ENCODE measurements around the gene XDH. TPM values are rescaled to one million over a fixed set of nuclear protein-coding genes. Genes with fewer than 3 reads are reported as not detected.

XDH gene
- total RNA-seq, 4 donors from 2014 or later: under 0.01 TPM; not detected in 3

DNA sequence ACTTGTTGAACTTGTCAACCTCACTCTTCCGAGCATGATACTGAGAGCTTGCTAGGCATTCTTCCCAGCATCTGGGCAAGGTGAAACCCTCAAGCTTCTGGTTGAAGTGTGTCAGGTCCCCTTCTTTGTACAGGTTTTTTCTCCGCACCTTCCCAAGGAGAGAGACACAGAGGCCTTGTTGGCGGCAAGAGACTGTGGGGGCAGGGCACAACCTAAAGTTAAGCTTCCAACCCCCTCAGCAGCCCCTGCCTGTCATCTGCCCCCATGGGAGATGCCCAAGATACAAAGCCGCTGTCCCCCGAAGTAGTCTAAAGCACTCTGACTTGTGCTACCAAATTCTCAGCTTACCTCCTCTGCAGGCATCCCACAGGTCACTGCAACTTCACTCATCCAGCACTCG, 64.9 kb downstream of the XDH start:
- TF ChIP-seq, protein P1, sequence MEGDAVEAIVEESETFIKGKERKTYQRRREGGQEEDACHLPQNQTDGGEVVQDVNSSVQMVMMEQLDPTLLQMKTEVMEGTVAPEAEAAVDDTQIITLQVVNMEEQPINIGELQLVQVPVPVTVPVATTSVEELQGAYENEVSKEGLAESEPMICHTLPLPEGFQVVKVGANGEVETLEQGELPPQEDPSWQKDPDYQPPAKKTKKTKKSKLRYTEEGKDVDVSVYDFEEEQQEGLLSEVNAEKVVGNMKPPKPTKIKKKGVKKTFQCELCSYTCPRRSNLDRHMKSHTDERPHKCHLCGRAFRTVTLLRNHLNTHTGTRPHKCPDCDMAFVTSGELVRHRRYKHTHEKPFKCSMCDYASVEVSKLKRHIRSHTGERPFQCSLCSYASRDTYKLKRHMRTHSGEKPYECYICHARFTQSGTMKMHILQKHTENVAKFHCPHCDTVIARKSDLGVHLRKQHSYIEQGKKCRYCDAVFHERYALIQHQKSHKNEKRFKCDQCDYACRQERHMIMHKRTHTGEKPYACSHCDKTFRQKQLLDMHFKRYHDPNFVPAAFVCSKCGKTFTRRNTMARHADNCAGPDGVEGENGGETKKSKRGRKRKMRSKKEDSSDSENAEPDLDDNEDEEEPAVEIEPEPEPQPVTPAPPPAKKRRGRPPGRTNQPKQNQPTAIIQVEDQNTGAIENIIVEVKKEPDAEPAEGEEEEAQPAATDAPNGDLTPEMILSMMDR (IDR thresholded peaks at IDR 0.05): no peak
- TF ChIP-seq EP300 (IDR thresholded peaks at IDR 0.05) (no peak), POLR2A (IDR thresholded peaks at IDR 0.05) (no peak)
- no peak overlapping the region for H3K27ac ChIP-seq
- no peak for DNase-seq (ENCODE audit: low spot score in 2 of 2)
- 84% methylated on average over 6 of the region's 6 CpGs for WGBS, 2 donors
- H3K9me3 ChIP-seq: peaks cover 0 to 12% (median 2%) of the 10 kb centered on the region in 4 donors
- H3K36me3 ChIP-seq: no peaks in the 10 kb centered on the region
- H3K4me1 ChIP-seq: no peaks in the 10 kb centered on the region
- no peak overlapping the region for H3K4me3 ChIP-seq
- H3K27me3 ChIP-seq: no peaks in the 10 kb centered on the region

DNA sequence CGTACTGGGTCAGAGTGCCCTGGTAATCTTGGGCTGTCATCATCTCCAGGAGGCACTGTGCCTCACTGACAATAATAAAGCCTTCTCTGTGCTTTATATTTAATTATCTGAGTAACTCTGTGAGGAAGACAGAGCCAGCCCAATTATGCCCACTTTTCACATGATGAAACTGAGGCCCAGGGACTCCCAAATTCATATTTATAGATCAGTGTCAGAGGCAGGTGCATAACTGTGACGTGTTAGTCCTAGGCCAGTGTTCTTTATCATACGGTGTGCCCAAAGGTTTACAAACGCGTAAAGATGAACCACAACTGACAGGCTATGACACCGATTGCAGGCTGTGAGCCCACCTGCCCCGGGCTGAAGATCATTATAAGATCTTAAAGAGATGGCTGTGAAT, 65.4 kb downstream of the XDH start:
- no peak overlapping the region for H3K27ac ChIP-seq
- H3K4me3 ChIP-seq: no peak overlapping the region
- no peak for DNase-seq (ENCODE audit: low spot score in 2 of 2)
- no peaks in the 10 kb centered on the region for H3K27me3 ChIP-seq
- 85 to 97% methylated on average over 7 of the region's 7 CpGs for WGBS, 2 donors
- H3K9me3 ChIP-seq: peaks cover 0 to 12% (median 2%) of the 10 kb centered on the region in 4 donors
- TF ChIP-seq, protein P1 (IDR thresholded peaks at IDR 0.05): no peak
- TF ChIP-seq POLR2A (IDR thresholded peaks at IDR 0.05) (no peak), EP300 (IDR thresholded peaks at IDR 0.05) (no peak)
- H3K36me3 ChIP-seq: no peaks in the 10 kb centered on the region
- H3K4me1 ChIP-seq: no peaks in the 10 kb centered on the region

GRCh38 chr2:31348618-31349017, 65.9 kb downstream of the XDH start:
- DNase-seq (ENCODE audit: low spot score in 2 of 2): no peak
- H3K4me1 ChIP-seq: no peaks in the 10 kb centered on the region

GRCh38 chr2:31347750-31348149, 66.8 kb downstream of the XDH start:
- Histone ChIP-seq H3K36me3 (no peaks in the 10 kb centered on the region), H3K4me1 (no peaks in the 10 kb centered on the region), H3K27me3 (no peaks in the 10 kb centered on the region), H3K9me3 (peaks cover 0 to 12% (median 2%) of the 10 kb centered on the region in 4 donors), H3K27ac (no peak overlapping the region), H3K4me3 (no peak overlapping the region)
- DNase-seq (ENCODE audit: low spot score in 2 of 2): no peak
- TF ChIP-seq, protein P1 (IDR thresholded peaks at IDR 0.05): no peak
- TF ChIP-seq EP300 (IDR thresholded peaks at IDR 0.05) (no peak), POLR2A (IDR thresholded peaks at IDR 0.05) (no peak)
- 42 to 50% methylated on average over 9 of the region's 9 CpGs for WGBS, 2 donors

More at GRCh38 chr2:31348618-31349017, 65.9 kb downstream of the XDH start:
- H3K4me3 ChIP-seq: no peak overlapping the region
- no peaks in the 10 kb centered on the region for H3K36me3 ChIP-seq
- WGBS, 2 donors: 75 to 78% methylated on average over 5 of the region's 5 CpGs
- H3K9me3 ChIP-seq: peaks cover 0 to 12% (median 2%) of the 10 kb centered on the region in 4 donors
- H3K27ac ChIP-seq: no peak overlapping the region
- TF ChIP-seq EP300 (IDR thresholded peaks at IDR 0.05) (no peak), POLR2A (IDR thresholded peaks at IDR 0.05) (no peak)
- TF ChIP-seq, protein P1 (IDR thresholded peaks at IDR 0.05): no peak
- H3K27me3 ChIP-seq: no peaks in the 10 kb centered on the region

- no peak overlapping the region for H3K27ac ChIP-seq
- peaks cover 0 to 12% (median 2%) of the 10 kb centered on the region in 4 donors for H3K9me3 ChIP-seq
- no peaks in the 10 kb centered on the region for H3K36me3 ChIP-seq
- no peak for DNase-seq (ENCODE audit: low spot score in 2 of 2)
- 65 to 78% methylated on average over 6 of the region's 6 CpGs for WGBS, 2 donors
- TF ChIP-seq EP300 (IDR thresholded peaks at IDR 0.05) (no peak), POLR2A (IDR thresholded peaks at IDR 0.05) (no peak)
- TF ChIP-seq, protein P1 (IDR thresholded peaks at IDR 0.05): no peak
- H3K27me3 ChIP-seq: no peaks in the 10 kb centered on the region
- H3K4me1 ChIP-seq: no peaks in the 10 kb centered on the region
- H3K4me3 ChIP-seq: no peak overlapping the region
These were observed 67.2 kb downstream of the XDH start for GRCh38 chr2:31347319-31347718.
